Adrenal gland (tissue), 12 donors: ENCODE data around the gene LMNA. TPM values are rescaled to one million over a fixed set of nuclear protein-coding genes. Genes with fewer than 3 reads are reported as not detected.

ENCODE experiments used
- DNase-seq, 7 donors: peaks; one replicate each; pipeline ENCODE4 v3.0.0-alpha.2; 2019 to 2020
- H3K27ac ChIP-seq, 5 donors: fragments of 200-600 bp; sonication (generic) in 4 of 5; 1 replicate in 3 of 5; 2 replicates in 2 of 5; pipeline versions ENCODE4 v1.5.1 to v1.8.0; 2016 to 2020; ENCODE audit warnings: mild to moderate bottlenecking in 1 of 5
- H3K27me3 ChIP-seq: fragments of 200-600 bp; 2 replicates; pipeline ENCODE4 v1.8.0; 2021
- H3K36me3 ChIP-seq, 2 donors: fragments of 200-600 bp; replicated peaks in 1 of 2; 1 replicate in 1 of 2; 2 replicates in 1 of 2; pipeline versions ENCODE4 v1.5.1 to v1.8.0; 2018 to 2022
- H3K4me1 ChIP-seq, 2 donors: fragments of 200-600 bp; replicated peaks in 1 of 2; 1 replicate in 1 of 2; 2 replicates in 1 of 2; pipeline versions ENCODE4 v1.5.1 to v1.8.0; 2018 to 2021
- H3K4me3 ChIP-seq, 4 donors: fragments of 200-600 bp; sonication (generic) in 3 of 4; one replicate each; pipeline ENCODE4 v1.5.1; 2016 to 2018
- H3K9me3 ChIP-seq, 3 donors: fragments of 200-600 bp; sonication (generic) in 1 of 3; replicated peaks in 1 of 3; 1 replicate in 2 of 3; 2 replicates in 1 of 3; pipeline versions ENCODE4 v1.5.1 to v1.8.0; 2016 to 2021
- POLR2A ChIP-seq, 2 donors: fragments of 450-650 bp; IDR thresholded peaks; one replicate each; pipeline ENCODE4 v1.6.1; 2017; ENCODE audit warnings: antibody characterized with exemption in 2 of 2, mild to moderate bottlenecking in 2 of 2, moderate library complexity in 1 of 2
- WGBS, 4 donors: extraction: QIAGEN DNeasy Blood & Tissue Kit in 2 of 4; methylation state at CpG; one replicate each; pipeline versions ENCODE4 v1.1.5 to v1.1.7; 2013 to 2017; 5-methylcytosine and 5-hydroxymethylcytosine counted together
- intact Hi-C, 2 donors: fragments of 100-400 bp; cut with DNase I; formaldehyde crosslinking; loops; one replicate each; pipeline versions ENCODE4 v1.14.1 to v1.15.0; 2022 to 2023
- polyA plus RNA-seq, 3 donors: library from polyadenylated mRNA; stranded (reverse); fragments of 200-250 nt in 2 of 3; fragments of 350-450 nt in 1 of 3; fragmentation: Illumina TruSeq in 1 of 3; extraction: RNeasy Lipid Tissue Mini Kit (QIAGEN cat#74804) in 1 of 3; gene quantifications; one replicate each; pipeline ENCODE4 v1.2.3, GENCODE V29; 2013 to 2014
- total RNA-seq, 9 donors: library from RNA; depleted of rRNA in 4 of 9; stranded (reverse); fragments of >200 nt in 4 of 9; fragments of 120-200 nt in 1 of 9; fragmentation: NEBNext Ultra II Directional in 1 of 9; extraction: Animal tissue kit (Norgen Biotek cat#: 25700) in 1 of 9; gene quantifications; one replicate each; pipeline versions ENCODE4 v1.1.0 to v1.2.4, GENCODE V29; 2013 to 2023
- TF ChIP-seq, protein P1 (sequence below), 6 experiments: fragments of 450-650 bp in 4 of 6; fragments of 200-600 bp in 2 of 6; sonication (generic) in 1 of 6; IDR thresholded peaks; 1 replicate in 5 of 6; 2 replicates in 1 of 6; pipeline versions ENCODE4 v1.5.1 to v1.8.0; 2016 to 2021; ENCODE audit warnings: antibody characterized with exemption in 6 of 6, mild to moderate bottlenecking in 2 of 6, moderate library complexity in 1 of 6
- donor health status: healthy with polysubstance abuse.
- donor health status: Bipolar disorder and iron deficiency.
- donor health status: DM: yes; HTN: yes; CAD: no.
- donor health status: DM: no; HTN: no; CAD: no.
- donor health status: DM: no; HTN: no; CAD: no.
- donor health status: DM: yes; HTN: yes; CAD: no.

Gene LMNA
- total and polyA plus RNA-seq, 12 donors = 116 to 591 (median 382) TPM

DNA sequence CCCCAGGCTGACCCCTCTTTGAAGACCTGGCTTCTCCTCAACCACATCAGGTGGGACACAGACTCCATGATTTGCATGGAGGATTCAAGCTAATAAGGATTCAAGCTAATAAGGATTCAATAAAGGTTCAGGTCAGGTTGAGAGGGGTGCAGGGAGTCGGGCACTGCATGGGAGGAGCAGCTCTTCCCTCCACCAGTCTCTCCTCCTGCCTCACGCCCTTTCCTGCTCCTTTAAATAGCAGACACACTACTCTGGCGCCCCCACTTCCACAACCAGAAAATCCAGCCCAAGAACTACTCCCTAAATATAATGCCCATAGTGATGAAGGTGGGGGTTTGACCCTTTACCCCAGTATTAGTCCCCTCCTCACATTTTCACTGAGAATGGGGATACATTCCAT, 39.3 kb upstream of the LMNA start:
- H3K36me3 ChIP-seq = no peaks in the 10 kb centered on the region
- intact Hi-C loops = no loop called here

DNA sequence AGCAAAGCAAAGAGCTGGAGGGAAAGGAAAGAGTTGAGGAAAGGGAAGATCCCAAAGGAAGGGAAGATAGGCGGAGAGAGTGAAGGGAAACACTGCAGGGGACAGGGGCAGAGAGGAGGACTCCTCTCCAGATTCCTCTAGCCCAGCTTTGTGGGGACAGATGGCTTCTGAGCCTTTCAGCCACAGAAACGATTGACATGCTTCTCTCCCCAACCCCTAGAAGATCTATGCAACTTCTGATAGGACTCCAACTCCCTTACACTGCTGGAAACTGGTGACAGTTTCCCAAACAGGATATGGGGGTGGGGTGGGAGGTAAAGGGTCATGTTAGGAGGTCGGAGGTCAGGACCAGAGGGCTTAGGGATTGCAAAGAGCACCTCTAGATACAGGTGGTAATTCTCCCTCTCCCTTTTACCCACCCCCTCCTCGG, 38.7 kb upstream of the LMNA start:
- no peak for DNase-seq
- H3K36me3 ChIP-seq = no peaks in the 10 kb centered on the region
- peak overlapping the region in 1 of 4 donors; percentile 50 for H3K4me3 ChIP-seq
- intact Hi-C loops = no loop called here
- TF ChIP-seq, protein P1, sequence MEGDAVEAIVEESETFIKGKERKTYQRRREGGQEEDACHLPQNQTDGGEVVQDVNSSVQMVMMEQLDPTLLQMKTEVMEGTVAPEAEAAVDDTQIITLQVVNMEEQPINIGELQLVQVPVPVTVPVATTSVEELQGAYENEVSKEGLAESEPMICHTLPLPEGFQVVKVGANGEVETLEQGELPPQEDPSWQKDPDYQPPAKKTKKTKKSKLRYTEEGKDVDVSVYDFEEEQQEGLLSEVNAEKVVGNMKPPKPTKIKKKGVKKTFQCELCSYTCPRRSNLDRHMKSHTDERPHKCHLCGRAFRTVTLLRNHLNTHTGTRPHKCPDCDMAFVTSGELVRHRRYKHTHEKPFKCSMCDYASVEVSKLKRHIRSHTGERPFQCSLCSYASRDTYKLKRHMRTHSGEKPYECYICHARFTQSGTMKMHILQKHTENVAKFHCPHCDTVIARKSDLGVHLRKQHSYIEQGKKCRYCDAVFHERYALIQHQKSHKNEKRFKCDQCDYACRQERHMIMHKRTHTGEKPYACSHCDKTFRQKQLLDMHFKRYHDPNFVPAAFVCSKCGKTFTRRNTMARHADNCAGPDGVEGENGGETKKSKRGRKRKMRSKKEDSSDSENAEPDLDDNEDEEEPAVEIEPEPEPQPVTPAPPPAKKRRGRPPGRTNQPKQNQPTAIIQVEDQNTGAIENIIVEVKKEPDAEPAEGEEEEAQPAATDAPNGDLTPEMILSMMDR (IDR thresholded peaks at IDR 0.05) = no peak
- TF ChIP-seq POLR2A (IDR thresholded peaks at IDR 0.05) = no peak
- no peaks in the 10 kb centered on the region for H3K27me3 ChIP-seq
- WGBS, 4 donors = 61 to 68% (median 65%) methylated on average over 4 of the region's 4 CpGs
- no peaks in the 10 kb centered on the region for H3K9me3 ChIP-seq
- H3K27ac ChIP-seq = peak overlapping the region in 1 of 5 donors; percentile 58
- H3K4me1 ChIP-seq = no peaks in the 10 kb centered on the region

More for the DNA sequence above, 39.3 kb upstream of the LMNA start:
- H3K4me1 ChIP-seq = no peaks in the 10 kb centered on the region
- 59 to 82% (median 69%) methylated on average over 3 of the region's 3 CpGs for WGBS, 4 donors
- TF ChIP-seq, protein P1 (IDR thresholded peaks at IDR 0.05) = no peak
- TF ChIP-seq POLR2A (IDR thresholded peaks at IDR 0.05) = no peak
- no peak overlapping the region for H3K27ac ChIP-seq
- no peaks in the 10 kb centered on the region for H3K27me3 ChIP-seq
- DNase-seq = no peak
- H3K9me3 ChIP-seq = no peaks in the 10 kb centered on the region
- H3K4me3 ChIP-seq = no peak overlapping the region

DNA sequence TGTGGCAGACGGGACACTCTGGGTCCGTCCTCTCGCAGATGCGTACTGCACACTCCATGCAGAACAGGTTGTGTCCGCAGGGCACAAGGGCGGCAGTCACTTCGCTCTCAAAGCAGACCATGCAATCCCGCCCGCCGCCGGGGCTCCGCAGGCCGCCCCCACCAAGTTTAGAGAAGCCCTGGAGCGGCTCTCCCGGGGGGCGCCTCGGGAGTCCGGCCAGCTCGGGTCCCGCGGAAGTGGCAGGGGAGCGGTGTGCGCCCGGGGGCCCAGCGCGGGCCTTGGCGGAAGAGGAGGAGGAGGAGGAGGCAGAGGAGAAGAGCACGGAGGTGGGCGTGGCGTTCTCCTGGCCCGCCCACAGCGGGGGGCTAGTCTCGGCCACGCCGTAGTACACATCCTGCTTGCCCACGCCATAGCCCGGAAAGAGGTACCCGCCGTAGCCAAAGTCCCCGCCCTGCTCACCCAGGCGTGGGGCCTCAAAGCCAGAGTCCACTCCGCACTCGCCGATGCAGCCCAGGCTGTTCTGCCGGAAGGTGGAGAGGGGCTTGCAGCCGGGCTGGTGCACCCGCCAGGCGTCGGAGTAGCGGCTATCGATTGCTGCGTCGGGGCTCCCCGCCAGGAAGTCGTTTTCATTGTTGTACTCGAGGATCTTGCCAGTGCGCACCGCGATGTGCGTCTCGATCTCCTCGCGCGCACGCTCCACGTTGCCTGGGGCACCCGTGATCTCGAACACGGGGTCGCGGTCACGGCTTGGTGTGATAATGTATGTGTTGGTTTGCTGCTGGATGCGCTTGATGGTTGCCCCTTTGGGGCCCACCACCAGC, 37.7 kb upstream of the LMNA start:
- intact Hi-C loops = no loop called here
- 50 to 60% (median 57%) methylated on average over 21 to 73 of the region's 73 CpGs for WGBS, 4 donors
- Histone ChIP-seq H3K4me1 (no peaks in the 10 kb centered on the region), H3K4me3 (peak overlapping the region in 2 of 4 donors; percentile 2 to 50), H3K27ac (peak overlapping the region in 1 of 5 donors; percentile 58), H3K9me3 (no peaks in the 10 kb centered on the region), H3K36me3 (no peaks in the 10 kb centered on the region), H3K27me3 (no peaks in the 10 kb centered on the region)
- TF ChIP-seq POLR2A (IDR thresholded peaks at IDR 0.05) = no peak
- TF ChIP-seq, protein P1 (IDR thresholded peaks at IDR 0.05) = peak in 1 of 6 experiments; percentile 14
- peak in 2 of 7 donors; percentile 32 to 35 for DNase-seq

DNA sequence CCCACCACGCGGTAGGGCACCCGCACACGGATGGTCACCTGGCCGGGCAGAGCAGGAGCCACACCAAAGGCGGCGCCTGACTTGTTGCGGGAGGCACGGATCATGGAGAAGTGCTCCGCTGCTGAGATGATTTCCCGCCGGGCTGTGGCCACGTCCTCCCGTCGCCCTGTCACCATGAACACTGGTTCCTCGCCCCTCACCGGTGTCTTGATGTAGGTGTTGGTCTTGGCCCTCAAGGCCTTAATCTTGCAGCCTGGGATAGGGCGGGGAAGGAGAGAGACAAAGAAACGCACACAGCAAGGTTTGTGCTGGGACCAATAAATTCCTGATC, 37.1 kb upstream of the LMNA start:
- 90 to 94% (median 93%) methylated on average over 6 to 19 of the region's 19 CpGs for whole genome bisulfite sequencing, 4 donors
- no peaks in the 10 kb centered on the region for H3K36me3 ChIP-seq
- peak overlapping the region in 1 of 5 donors; percentile 58 for H3K27ac ChIP-seq
- TF ChIP-seq, protein P1 (IDR thresholded peaks at IDR 0.05) = no peak
- TF ChIP-seq POLR2A (IDR thresholded peaks at IDR 0.05) = no peak
- H3K27me3 ChIP-seq = no peaks in the 10 kb centered on the region
- DNase-seq = no peak
- intact Hi-C loops = no loop called here
- peaks cover 3 to 4% of the 10 kb centered on the region in 2 donors for H3K4me1 ChIP-seq
- H3K9me3 ChIP-seq = no peaks in the 10 kb centered on the region
- no peak overlapping the region for H3K4me3 ChIP-seq
